ENCODE results near the gene HNRNPCL2.
"Not testable (repeated sequence)": the region's sequence is repeated elsewhere in the genome, so short reads cannot be mapped to it uniquely, and the experiment has no call there.

GRCh38 chr1:13165531-13165930 lies 48.9 kb upstream of the HNRNPCL2 start, which contains the start of gene HNRNPCL4:
- not testable (repeated sequence) for TF ChIP-seq ETV5 (CRISPR knock-in tag; IDR thresholded peaks at IDR 0.05; ENCODE audit: borderline replicate concordance); GATAD1 (CRISPR knock-in tag; IDR thresholded peaks at IDR 0.05); EZH2 (conservative IDR thresholded peaks at IDR 0.05; ENCODE audit: low read depth, low read length); TFDP1 (CRISPR knock-in tag; IDR thresholded peaks at IDR 0.05; ENCODE audit: borderline replicate concordance); DZIP1 (CRISPR knock-in tag; IDR thresholded peaks at IDR 0.05); SRSF9 (IDR thresholded peaks at IDR 0.05; ENCODE audit: borderline replicate concordance, insufficient read depth, low read depth, low read length, poor library complexity, severe bottlenecking); MTA1 (CRISPR knock-in tag; IDR thresholded peaks at IDR 0.05; ENCODE audit: borderline replicate concordance); TAF1 (CRISPR knock-in tag; IDR thresholded peaks at IDR 0.05)
- TF ChIP-seq, protein P1, sequence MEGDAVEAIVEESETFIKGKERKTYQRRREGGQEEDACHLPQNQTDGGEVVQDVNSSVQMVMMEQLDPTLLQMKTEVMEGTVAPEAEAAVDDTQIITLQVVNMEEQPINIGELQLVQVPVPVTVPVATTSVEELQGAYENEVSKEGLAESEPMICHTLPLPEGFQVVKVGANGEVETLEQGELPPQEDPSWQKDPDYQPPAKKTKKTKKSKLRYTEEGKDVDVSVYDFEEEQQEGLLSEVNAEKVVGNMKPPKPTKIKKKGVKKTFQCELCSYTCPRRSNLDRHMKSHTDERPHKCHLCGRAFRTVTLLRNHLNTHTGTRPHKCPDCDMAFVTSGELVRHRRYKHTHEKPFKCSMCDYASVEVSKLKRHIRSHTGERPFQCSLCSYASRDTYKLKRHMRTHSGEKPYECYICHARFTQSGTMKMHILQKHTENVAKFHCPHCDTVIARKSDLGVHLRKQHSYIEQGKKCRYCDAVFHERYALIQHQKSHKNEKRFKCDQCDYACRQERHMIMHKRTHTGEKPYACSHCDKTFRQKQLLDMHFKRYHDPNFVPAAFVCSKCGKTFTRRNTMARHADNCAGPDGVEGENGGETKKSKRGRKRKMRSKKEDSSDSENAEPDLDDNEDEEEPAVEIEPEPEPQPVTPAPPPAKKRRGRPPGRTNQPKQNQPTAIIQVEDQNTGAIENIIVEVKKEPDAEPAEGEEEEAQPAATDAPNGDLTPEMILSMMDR (CRISPR knock-in tag; IDR thresholded peaks at IDR 0.05) = not testable (repeated sequence)
